GM19043 (cell line): Measurements from ENCODE around the gene RSPH3.

Experiments
- ATAC-seq: cut with Tn5 transposase; IDR thresholded peaks from one replicate; pipeline ENCODE4 v1.9.1; 2021; ENCODE audit warnings: low read depth; ENCODE audit not compliant: unreplicated experiment

Gene RSPH3

DNA sequence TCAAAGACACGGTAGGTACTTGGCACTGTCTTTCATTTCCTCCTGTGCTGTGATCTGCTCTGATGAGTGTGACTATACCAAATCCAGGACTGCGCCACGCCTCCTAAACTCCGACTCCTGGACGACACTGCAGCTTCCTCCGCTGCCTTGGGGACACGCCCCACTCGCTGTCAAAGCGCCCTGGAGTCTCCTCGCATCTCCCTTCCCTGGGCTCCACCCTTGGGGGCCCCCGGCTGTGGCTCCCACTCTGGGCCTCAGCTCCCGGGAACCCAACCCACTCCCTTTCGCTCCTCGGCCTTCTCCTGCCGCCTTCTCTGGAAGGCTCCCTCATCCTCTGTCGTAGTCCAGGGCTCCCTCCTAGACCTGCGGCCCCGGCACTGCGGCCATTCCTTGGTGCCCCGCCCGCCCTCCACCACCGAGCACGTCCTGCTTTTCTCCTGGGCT, 61.2 kb downstream of the RSPH3 start:
- ATAC-seq, result no peak

- ATAC-seq, result no peak
Observed at GRCh38 chr6:158938220-158938619, 61.8 kb downstream of the RSPH3 start.

- no peak for ATAC-seq
Observed at GRCh38 chr6:158934157-158934556, 65.8 kb downstream of the RSPH3 start.

- ATAC-seq, result no peak
Observed at GRCh38 chr6:158933079-158933595, 66.9 kb downstream of the RSPH3 start.

- no peak for ATAC-seq
Observed at GRCh38 chr6:158928068-158928467, 71.9 kb downstream of the RSPH3 start.

DNA sequence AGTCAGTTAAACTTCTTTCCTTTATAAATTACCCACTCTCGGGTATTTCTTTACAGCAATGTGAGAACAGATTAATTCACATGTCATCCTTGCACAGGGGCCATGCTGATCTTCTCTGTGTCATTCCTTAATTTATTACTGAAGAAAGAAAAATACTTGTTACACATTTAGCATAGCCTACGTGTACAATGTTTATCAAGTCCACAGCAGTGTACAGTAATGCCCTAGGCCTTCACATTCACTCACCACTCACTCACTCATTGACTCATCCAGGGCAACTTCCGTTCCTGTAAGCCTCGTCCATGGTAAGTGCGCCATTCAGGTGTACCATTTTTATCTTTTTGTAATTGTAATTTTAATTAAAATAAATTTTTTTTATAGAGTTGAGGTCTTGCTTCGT, 73.6 kb downstream of the RSPH3 start:
- no peak for ATAC-seq

- ATAC-seq, result no peak
Observed at GRCh38 chr6:158924499-158925455, 75.2 kb downstream of the RSPH3 start.

DNA sequence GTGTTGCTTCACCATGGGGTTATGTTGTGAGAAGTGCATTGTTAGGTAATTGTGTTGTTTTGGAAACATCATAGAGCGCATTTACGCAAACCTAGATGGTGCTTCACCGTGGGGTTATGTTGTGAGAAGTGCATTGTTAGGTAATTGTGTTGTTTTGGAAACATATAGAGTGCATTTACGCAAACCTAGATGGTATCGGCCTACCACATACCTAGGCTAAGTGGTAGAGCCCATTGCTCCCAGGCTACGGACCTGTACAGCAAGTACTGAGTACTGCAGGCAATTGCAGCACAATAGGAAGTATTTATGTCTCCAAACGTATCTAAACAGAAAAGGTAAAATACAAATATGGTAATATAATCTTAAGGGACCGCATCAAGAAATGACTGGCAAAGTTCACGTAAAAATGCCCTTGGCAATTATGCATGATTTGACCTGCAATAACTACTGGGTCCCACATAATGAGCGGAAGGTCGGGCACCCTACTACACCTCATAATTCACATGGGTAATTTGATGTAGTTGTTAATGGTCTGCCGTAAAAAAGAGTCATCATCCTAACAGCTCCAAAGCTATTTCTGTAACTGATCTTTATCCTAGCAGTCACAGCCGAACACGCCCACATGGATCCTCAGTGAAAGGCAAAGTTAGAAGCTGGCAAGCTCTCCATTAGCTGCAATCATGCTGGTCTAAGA, 76.0 kb downstream of the RSPH3 start:
- no peak for ATAC-seq
